AG09319 (cell line): ENCODE results near the gene IL1RAPL1.
"Not testable (repeated sequence)": the region's sequence is repeated elsewhere in the genome, so short reads cannot be mapped to it uniquely, and the experiment has no call there.

Experiments
- DNase-seq: peaks from one replicate; pipeline ENCODE4 v3.0.0-alpha.2; 2010; ENCODE audit warnings: low read depth; ENCODE audit errors: extremely low read depth
- CTCF ChIP-seq: IDR thresholded peaks from 2 replicates; pipeline ENCODE4 v1.5.1; 2011; ENCODE audit warnings: low read depth, mild to moderate bottlenecking, inconsistent platforms, low read length, moderate library complexity

IL1RAPL1 gene

GRCh38 chrX:29113221-29113620 lies 526.0 kb downstream of the IL1RAPL1 start:
- no peak for TF ChIP-seq CTCF

GRCh38 chrX:29122817-29123216 lies 535.6 kb downstream of the IL1RAPL1 start:
- not testable (repeated sequence) for DNase-seq

More at GRCh38 chrX:29113221-29113620, 526.0 kb downstream of the IL1RAPL1 start:
- DNase-seq, result no peak

- TF ChIP-seq CTCF, result no peak
- DNase-seq, result no peak
Observed at GRCh38 chrX:29130905-29131304, 543.7 kb downstream of the IL1RAPL1 start.

GRCh38 chrX:29136904-29137303 lies 549.7 kb downstream of the IL1RAPL1 start:
- no peak for DNase-seq

GRCh38 chrX:29138003-29138402 lies 550.8 kb downstream of the IL1RAPL1 start:
- DNase-seq, result no peak
- TF ChIP-seq CTCF, result no peak

More at GRCh38 chrX:29136904-29137303, 549.7 kb downstream of the IL1RAPL1 start:
- TF ChIP-seq CTCF, result no peak

GRCh38 chrX:29143356-29143755 lies 556.1 kb downstream of the IL1RAPL1 start:
- no peak for TF ChIP-seq CTCF
- DNase-seq, result no peak

GRCh38 chrX:29143756-29144155 lies 556.5 kb downstream of the IL1RAPL1 start:
- TF ChIP-seq CTCF, result no peak
- DNase-seq, result no peak

- no peak for TF ChIP-seq CTCF
- DNase-seq, result no peak
Observed at GRCh38 chrX:29145316-29145715, 558.1 kb downstream of the IL1RAPL1 start.
